ENCODE results near the gene CCDC33.

The CCDC33 gene

DNA sequence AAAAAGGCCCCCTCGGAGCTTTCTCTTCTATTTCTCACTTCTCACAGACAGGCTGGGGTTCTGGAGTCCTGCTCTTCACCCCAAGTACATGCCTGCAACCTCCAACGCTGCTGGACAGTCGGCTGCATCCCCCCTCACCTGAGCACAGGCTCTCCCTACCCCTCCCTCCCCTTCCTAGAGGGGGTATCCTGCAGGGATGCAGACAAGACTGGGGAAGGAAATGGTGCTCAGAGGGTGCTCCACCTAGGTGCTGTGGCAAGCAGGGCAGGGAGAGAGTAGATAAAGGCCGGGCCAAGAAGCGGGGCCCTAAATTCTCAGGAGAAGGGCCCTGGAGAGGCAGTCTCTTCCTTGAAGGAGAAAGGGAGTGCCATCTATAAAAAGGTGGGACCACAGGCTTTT lies 26.6 kb upstream of the CCDC33 start:
- DNase-seq = no peak

DNA sequence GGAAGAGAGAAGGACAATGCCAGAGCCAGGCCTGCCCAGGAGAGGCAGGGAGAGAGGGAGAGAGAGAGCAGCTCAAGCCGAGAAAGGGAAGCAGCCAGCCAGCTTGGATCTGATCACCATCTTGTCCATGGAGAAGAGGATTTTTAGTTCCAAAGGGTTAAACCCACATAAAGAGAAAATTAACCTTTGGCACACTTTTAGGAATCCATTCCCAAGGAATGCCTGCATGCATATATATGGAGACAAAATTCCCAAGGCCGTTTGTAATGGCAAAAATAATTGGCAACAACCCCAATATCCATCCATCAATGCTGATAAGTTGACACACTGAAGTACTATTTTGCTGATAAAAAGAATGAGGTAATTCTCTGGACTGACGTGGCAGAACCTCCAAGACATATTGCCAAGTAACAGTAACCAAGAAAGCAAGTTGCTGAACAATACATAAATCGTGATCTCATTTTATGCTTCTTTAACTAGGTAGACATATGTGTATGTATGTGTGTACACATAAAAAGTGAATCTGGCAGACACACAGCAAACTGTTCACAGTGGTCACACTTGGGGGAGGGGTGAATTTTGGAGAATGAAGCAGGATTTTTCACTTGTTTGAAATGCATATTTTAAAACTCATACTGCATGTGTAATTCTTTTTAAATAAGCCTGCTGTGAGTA lies 26.0 kb upstream of the CCDC33 start:
- DNase-seq = no peak

DNA sequence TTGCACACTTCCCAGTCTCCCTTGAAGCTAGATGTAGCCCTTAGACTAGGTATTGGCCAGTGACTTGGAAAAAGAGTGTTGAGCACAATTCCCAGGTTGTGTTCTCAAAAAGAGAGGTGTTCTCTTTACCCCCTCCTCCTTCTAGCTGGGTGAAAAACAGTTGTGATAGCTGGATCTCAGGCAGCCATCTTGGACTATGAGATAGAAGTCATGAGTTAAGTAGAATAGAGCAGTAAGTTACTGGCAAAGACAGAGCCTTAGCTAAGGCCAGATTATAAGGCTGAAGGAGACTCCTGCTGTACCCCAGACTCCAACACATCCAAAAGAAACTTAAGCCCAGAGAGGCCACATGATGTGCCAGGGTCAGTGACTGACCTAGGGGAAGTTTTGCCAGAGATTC lies 25.4 kb upstream of the CCDC33 start:
- no peak for DNase-seq

DNA sequence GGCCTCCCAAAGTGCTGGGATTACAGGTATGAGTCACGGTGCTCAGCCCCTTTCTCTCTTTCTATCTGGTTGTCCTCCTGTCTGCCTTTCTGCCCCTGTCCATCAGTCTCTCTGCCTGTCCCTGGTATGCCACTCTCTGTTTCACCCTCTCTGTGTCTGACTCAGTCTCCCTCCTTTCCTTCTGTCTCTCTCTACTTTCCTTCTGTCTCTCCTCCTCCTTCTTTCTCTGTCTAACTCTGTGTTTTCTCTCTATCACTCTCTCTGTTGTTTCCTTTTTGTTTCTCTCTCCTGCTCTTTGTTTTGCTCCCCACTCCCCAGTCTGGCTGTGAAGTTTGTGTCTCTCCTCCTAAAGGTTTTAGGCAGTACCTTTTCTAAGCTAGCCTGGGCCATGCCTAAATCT lies 24.5 kb upstream of the CCDC33 start:
- DNase-seq = no peak

DNA sequence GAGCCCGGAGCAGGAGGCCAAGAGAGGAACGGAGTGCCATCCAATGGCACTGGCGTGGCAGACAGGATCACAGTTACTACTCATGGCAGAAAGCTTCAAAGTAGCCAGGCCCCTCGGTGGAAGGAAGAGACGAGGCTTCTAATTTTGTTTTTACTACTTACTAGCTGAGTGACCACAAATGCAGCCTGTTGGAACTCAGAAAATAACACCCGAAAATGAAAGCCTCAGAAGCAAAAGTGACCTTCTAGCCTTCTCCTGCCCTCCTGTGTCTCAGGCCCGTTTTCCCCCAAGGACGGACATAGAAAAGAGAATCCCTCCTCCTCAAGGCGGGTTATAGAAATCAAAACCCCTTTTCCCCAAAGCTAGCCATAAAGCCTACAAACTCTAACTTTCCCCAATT lies 23.6 kb upstream of the CCDC33 start:
- DNase-seq = no peak

DNA sequence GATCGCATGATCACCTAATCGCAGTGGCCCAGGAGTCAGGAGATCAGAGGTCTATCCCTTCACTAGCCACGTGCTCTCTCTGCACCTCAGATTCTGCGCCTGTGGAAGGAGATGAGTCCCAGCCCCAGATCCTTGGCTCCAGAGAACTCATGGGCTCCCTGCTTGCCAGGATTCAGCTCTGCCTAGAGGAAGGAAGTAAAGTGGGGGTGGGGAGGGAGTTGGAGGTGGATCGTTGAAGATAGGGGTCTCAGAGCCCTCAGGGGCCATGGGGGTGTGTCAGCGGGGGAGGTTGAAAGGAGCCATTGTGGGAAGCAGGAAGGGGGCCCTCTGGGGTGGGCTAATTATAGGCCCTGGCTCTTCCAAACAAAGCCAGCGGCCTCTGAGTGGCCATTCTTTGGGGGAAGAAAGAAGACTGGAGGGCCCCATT lies 22.3 kb upstream of the CCDC33 start:
- DNase-seq = no peak

DNA sequence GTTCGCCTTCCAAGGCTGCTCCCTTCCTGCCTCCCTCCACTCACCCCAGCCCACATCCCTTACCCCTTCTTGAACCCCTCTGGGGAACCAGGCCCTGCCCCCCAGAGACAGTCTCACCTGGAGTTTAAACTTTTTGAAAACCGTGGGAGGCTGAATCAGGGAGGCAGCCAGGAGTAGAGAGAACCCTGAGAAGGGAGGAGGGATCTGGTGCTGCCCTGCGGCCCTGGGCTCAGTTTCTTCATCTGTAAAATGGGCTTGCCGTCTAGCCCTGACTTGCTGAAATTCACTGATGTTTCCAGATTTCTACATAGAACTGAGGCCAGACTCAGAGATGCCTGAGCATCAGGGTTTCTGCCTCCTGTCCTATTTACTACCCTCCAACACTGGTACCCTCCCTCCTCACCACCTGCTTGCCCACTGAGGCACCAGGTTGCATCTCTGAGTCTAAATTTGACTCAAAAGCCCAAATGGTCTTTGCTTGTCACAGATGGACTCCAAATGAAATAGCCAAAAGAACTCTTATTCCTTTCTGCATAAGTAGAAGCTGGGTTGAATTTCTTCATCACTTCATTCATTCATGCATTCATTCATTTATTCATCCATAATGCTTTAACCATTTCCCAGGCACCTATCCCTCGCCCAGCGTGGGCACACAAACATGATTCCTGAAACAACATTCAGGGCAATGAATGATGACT lies 21.7 kb upstream of the CCDC33 start:
- DNase-seq = no peak

DNA sequence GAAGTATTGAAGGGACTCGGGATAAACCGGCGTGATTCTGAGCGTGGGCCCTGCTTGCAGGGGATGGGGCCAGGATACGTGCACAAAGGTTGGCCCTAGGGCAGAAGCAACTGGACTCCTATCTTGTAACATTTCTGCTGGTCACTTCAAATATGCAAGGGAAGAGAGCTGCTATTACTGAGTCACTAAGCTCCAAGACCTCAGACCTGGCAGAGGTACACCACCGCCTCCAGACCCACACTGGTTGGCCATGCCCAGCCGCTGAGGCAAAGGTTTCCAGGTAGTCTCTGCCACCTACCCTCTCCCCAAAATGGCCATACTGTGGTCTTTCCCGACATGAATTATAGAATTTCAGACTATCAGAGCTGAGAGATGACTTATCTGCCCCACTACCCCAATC lies 20.2 kb upstream of the CCDC33 start:
- no peak for DNase-seq

DNA sequence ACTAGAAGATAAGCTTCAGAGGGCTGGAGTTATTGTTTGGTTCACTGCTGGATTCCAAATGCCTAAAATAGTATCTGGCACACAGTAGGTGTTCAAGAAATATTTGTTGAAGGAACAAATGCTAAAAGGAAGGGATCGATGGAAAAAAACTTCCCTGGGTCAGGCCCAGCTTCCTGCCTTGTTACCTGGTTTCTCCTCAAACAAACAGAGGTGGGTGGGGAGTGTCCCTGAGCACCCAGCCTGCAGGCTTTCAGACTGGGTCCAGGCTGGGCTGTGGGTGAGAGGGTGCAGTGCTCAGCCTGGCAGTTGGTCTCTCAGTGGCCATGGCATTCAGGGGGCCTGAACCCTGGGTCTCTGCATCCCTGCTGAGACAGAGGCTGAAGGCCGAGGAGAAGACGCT lies 19.2 kb upstream of the CCDC33 start:
- DNase-seq = no peak

DNA sequence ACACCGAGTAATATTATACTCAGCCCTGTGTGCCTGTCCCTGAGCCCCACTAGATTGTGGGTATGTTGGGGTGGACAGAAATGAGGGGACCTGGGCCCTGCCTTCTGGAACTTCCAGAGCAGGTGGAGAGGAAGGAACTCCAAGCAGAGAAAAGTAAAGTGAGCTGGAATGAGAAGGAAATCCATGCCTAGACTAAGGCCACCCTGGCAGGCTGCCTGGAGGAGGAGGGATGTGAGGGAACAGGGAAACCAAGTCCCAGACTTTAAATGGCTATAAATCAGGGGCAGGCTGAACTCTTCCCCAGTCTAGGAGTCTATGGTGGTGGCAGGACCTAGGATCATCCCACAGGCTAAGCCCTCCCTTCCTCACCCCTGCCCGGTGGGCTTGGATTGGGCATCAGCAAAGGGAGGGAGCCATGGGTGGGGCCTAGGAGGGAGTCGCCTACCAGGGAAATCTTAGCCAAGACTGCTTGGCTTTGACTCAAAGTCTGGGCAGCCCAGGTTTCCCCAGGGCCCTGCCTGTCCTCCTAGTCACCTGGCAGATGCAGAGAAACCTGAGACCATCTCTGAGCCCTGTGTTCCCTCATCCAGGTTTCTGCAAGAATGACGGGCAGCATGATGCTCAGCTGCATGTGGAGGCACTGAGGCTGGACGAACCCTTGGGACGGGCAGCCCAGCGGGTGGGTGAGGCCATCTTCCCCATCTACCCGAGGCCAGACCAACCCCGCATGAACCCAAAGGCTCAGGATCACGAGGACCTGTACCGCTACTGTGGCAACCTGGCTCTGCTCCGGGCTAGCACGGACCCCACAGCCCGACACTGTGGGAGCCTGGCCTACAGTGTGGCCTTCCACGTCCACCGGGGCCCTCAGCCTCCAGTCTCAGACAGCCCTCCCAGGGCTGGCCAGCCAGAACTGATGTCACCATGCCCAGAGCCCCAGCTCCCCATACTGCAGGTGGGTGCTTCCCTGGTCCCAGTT lies 17.9 kb upstream of the CCDC33 start:
- DNase-seq = no peak

DNA sequence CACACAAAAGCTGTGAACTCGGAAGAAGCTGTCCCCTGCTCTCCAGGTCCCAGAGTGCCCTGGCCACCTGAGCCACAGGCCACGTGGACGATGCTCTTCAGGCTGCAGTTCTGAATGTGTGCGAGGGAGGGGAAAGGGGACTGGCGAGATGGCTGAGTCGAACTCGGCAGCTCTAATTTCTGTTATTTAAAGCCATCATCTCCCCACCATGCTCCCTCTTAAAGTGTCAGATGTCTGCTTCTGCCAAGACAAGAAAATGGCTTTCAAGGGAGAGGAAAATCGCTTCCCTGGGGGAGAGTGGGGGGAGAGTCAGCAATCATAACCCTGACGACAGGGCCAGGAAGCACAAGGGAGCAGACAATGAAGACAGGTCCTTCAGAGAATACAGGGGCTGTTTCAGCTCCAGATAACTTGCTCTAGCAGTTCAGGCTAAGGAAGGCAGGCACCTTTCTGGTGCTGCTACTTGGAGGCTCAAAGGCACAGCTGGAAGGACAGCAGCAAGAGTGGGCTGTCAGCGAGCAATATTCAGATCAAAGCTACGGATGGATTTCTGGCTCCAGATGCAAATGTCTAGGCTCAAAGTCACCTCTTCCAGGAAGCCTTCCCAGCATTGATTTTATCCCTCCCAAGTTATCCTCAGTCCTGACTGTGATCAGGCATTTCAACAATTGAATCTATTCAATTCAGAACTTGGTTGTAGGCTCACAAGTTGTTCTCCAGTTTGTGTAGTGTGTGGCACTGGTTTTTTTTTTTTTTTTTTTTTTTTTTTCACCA lies 15.5 kb upstream of the CCDC33 start:
- no peak for DNase-seq

DNA sequence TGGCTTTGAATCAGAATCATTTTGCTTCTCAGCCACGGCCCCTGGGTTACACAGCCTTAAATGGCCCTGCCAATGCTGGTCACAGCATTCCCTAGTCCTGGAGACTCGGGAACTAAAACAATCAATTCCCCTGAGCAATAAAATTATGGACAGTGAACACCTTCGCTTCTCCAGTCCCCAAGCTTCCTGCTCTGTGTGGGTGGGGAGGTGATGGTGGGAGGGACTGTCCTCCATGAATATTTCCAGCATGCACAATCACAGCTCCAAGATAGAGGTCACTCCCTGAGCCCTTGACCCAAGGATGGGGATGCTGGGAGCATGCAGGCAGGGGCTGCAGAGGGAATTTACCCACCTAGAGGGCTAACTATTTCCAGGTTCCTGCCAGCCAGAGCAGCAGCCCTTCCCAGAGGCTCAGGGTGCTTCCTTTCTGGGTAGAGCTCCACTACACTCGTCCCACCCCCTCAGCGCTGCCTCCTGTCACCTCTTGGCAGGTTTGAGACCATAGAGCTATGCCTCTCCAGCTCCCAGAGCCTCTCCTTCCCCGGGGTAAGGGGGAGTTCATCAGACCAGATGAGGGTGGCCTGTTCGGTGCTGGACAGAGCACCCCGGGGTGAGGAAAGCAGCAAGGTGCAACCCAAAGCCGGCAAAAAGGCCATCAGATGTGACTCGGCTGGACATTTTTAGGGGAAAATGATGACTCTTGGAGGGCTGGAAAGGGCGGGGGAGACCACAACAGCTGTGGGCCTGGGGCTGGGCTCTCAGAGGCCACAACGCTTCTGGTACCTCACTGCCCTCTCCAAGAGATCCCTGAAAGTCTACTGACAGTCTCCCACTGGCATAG lies 14.5 kb upstream of the CCDC33 start:
- no peak for DNase-seq

DNA sequence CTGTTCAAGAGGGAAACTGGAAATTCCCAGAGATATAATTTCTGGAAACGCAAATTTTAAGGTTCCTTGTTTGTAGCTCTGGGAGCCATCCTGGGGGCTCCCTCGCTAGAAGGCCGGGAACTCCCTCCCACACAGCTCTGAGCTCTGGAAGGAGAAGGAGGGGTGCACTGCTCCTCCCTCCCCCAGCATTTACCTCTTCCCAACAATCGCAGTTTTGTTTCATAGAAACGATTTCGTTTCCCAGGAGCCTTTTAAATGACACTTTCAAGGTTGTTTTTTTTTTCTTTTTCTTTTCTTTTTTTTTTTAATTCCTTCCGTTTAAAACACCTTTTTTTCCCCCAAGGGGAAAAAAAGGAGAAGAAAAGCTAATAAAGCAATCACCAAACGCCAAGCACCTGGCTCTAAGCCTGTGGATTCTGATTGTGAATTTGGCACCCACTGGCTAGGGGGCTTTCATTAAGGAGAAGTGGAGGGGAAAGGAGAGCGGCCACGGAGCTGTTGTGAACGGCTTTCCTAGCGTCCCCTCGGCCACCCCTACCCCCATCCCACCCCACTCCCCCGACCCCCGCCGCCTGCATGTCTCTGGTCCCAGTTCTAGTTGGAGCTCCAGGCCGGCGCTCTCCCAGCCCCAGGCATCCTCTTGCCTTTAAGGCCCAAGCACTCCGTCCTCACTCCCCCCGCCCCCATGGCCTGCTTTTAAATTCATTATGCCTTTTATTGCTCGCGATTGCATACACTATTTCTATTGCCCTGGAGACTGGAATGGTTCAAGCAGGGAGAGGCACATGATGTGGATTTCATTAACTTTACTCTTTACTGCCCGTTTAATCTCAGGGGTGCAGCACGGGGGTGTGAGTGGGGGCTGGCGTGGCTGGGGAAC lies 13.6 kb upstream of the CCDC33 start:
- no peak for DNase-seq

DNA sequence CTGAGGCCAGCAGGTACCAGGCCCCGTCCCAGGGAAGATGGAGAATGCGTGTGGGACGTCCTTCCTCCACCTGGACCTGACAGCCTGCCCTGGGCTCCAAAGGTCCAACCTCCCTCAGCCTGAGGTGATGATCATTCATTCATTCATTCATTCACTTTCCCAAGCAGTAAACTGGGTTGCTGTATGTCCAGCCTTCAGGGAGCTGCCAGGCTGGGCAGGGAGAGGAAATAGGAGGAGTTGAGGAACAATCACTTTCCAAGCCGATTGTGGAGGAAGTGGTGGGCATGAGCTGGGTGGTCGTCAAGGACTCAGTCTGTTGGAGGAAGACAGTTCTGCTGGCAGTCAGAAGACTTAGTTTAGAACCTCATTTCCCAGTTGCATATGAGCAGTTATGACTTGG lies 10.2 kb upstream of the CCDC33 start:
- DNase-seq = no peak

DNA sequence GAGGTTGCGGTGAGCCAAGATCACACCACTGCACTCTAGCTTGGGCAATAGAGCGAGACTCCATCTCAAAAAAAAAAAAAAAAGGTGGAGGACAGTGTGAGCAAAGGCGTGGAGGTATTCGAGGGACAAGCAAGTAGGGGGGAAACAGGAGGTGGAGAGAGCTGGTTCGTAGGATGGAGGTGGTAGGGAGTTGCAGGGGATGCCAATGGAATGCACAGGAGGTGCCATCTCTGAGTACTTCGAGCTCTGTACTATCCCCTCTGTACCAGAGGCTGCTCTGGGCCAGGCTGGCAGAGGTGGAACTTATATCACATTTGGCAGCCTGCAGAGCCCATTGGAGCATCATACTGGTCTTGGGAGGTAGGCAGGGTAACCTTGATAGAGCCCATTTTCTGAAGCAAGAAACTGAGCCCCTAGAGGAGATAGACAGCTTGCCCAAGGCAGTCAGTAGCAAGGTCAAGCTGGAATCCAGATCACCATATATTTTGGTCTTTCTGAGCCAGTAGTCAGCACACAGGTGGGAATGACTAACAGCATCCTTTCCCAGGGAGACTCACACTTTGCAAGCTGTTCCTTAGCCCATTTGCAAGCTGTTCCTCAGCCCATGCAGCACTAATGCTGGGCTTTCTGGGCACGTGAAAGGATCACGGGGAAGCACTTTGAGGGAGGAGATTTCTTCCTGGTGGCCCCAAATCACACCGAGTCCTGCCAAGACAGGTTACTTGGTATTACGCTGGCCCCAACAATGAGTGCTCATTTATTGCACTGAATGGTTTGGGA lies 9.2 kb upstream of the CCDC33 start:
- DNase-seq = no peak

DNA sequence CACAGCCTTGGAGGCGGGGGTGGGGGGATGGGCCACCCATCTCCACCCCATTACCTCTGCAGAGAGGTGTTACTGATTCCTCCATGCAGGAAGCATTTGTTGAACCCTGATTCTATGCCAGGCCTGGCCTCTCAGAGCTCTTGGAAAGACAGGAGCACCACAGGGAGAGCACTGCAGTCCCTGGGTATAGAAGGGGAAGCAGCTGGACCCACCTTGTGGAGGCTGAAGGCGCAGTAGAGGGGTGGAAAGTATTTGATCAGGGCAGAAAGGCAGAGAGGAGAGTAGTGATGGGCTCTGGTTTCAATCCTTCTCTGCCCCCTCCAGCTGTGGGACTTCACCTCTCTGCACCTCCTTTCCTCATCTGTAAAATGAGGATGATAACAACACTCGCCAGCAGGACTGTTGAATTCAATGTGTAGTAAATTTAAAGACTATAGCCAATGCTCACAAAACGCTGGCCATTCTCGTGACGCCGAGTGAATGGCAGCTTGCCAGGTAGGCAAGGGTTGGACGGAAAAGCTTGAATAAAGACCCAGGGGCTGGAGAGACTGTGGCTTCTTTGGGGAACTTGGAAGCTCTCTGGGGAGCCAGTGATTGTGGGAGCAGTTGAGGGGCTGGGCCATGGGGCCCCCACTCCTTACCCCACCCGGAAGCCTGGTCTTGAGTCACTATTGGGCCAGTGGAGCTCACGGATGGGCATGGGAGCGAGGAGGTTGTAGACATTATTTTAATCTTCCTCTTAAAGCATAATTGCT lies 8.0 kb upstream of the CCDC33 start:
- no peak for DNase-seq

DNA sequence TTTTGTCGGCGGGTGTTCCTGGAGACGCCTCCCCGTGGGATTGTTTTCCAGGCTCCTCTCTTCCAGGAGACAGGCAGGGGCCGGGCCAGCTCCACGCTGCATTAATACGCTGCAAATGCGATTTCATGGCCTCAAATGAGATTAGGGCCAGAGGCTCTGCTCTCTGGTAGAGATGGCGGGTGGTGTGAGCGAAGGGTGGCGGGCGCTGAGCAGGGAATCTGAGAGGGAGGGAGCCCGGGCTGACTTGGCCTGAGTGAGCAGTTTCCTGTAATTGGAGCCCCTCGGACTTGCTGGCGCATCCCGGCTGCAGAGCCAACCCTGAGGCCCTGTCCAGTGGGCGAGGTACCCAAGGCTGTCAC lies 7.4 kb upstream of the CCDC33 start:
- DNase-seq = no peak

DNA sequence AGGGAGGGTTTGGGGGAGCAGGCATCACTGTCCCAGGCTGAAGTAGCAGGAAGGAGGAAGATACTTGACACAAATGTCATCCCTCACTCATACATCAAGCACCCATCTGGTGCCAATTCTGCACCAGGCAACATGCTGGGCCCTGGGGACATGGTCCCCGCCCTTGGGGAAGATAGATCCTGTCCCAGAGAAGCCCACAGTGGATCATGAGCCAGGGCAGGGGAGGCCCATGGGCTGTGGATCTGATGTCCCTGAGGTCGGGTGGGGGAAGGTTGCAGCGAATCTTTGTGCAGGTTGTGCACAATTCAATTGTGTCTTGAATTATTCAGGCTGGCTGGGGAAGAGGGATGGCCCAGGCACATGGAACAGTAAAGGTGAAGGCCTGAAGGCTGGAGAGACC lies 6.4 kb upstream of the CCDC33 start:
- DNase-seq = no peak

DNA sequence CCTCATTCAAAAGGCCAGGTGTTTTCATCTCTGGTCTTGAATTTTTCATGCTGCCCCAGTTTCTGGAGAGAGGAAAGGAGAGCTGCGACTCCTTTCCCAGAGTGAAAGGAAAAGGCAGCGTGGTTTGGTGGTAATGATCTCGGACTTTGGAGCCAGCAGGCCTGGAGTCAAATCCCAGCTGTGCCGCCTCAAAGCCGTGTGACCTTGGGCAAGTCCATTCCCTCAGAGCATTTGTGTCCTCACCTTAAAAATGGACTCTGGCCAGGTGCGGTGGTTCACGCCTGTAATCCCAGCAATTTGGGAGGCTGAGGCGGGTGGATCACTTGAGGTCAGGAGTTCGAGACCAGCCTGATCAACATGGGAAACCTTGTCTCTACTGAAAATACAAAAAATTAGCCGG lies 4.7 kb upstream of the CCDC33 start:
- no peak for DNase-seq
